Measurements from ENCODE around the gene GPHN. TPM values are rescaled to one million over a fixed set of nuclear protein-coding genes. Genes with fewer than 3 reads are reported as not detected.

Gene GPHN
- total and polyA plus RNA-seq, 2 of the 8 experiments (the other 6 are each of a cell fraction or from before 2014, with no cell fraction given) = 6.0 to 16.0 TPM

GRCh38 chr14:66575014-66575413 lies 67.1 kb downstream of the GPHN start:
- Histone ChIP-seq H4K20me1 (replicated peaks in 1 of 2; ENCODE audit: control insufficient read depth in 1 of 2, insufficient read depth in 2 of 2, low read length in 2 of 2) (no peaks in the 10 kb centered on the region), H2AFZ (ENCODE audit: low read length) (no peak overlapping the region), H3K27ac (ENCODE audit: low read depth, low read length) (no peak overlapping the region), H2AK5ac (ENCODE audit: low read depth, low read length) (no peak overlapping the region), H2BK15ac (ENCODE audit: low read length) (no peak overlapping the region), H3K79me1 (ENCODE audit: low read depth, low read length) (0 out of 2 replicates have a peak, but pooled peaks cover 2% of the 10 kb centered on the region), H3K4ac (replicated peaks; ENCODE audit: insufficient read length, low read depth, low read length) (no peak overlapping the region), H2BK20ac (ENCODE audit: low read length) (no peak overlapping the region), H4K5ac (ENCODE audit: insufficient read length, low read depth, low read length) (no peak overlapping the region), H4K8ac (ENCODE audit: extremely low read depth, insufficient read depth, low read length) (no peak overlapping the region), H2BK5ac (ENCODE audit: low read depth, low read length) (no peak overlapping the region), H3K4me1 (replicated peaks in 1 of 4; ENCODE audit: control insufficient read depth in 3 of 4, insufficient read depth in 4 of 4, low read length in 3 of 4) (no peaks in the 10 kb centered on the region), H3K23me2 (ENCODE audit: low read depth, low read length) (no peaks in the 10 kb centered on the region), H3K23ac (ENCODE audit: insufficient read length) (no peak overlapping the region), H3K14ac (ENCODE audit: insufficient read length) (no peak overlapping the region), H3K9ac (replicated peaks in 1 of 4; ENCODE audit: extremely low read depth in 1 of 4, low read depth in 3 of 4, low read length in 3 of 4) (no peak overlapping the region), H3K56ac (replicated peaks; ENCODE audit: insufficient read length, low read depth, low read length) (no peak overlapping the region), H3K9me3 (ENCODE audit: insufficient read depth in 2 of 2, low read depth in 1 of 2, low read length in 1 of 2) (peaks cover 11 to 17% of the 10 kb centered on the region in 2 experiments), H3K79me2 (ENCODE audit: control insufficient read depth in 1 of 2, insufficient read depth in 2 of 2, low read length in 2 of 2) (peaks cover 0 to 43% of the 10 kb centered on the region in 2 experiments; a peak in 3 of 4 replicates), H3K27me3 (replicated peaks in 1 of 4; ENCODE audit: control insufficient read depth in 3 of 4, extremely low read depth in 1 of 4, insufficient read depth in 3 of 4, low read length in 3 of 4) (no peaks in the 10 kb centered on the region), H3K36me3 (ENCODE audit: control insufficient read depth in 2 of 4, insufficient read depth in 4 of 4, low read length in 3 of 4) (peaks cover 0 to 2% (median 0%) of the 10 kb centered on the region in 4 experiments; a peak in 3 of 8 replicates), H3K4me2 (ENCODE audit: insufficient read depth in 1 of 2, low read depth in 2 of 2, low read length in 2 of 2) (no peak overlapping the region), H2BK120ac (replicated peaks; ENCODE audit: low read depth, low read length) (no peak overlapping the region), H3K18ac (ENCODE audit: extremely low read depth, low read length) (no peak overlapping the region), H2BK12ac (ENCODE audit: low read depth, low read length) (no peak overlapping the region), H3K4me3 (ENCODE audit: extremely low read depth in 1 of 4, insufficient read depth in 2 of 4, low read depth in 3 of 4, low read length in 4 of 4) (no peak overlapping the region), H4K91ac (replicated peaks; ENCODE audit: insufficient read length, low read length) (no peak overlapping the region)
- ChIA-PET CTCF (ENCODE audit: partially characterized antibody) (interaction anchor here (1.0 kb wide), 1 partner anchor 172 kb away, joined by 3 read pairs; no protein-coding TSS in a partner anchor), POLR2A (ENCODE audit: partially characterized antibody) (no interaction called here)
- FAIRE-seq (no peak), DNase-seq (ENCODE audit: low read depth in 1 of 2, low spot score in 2 of 2) (no peak)
- WGBS, 2 experiments (ENCODE audit: extremely low coverage in 1 of 2, insufficient coverage in 1 of 2, insufficient read length in 1 of 2, insufficient replicate concordance in 2 of 2, low coverage in 1 of 2, low lambda C conversion rate in 2 of 2, missing lambda C conversion rate in 1 of 2) = 93% methylated on average over 2 of the region's 2 CpGs; no CpG with 5 or more reads in 1 of the 2 experiments
- TF ChIP-seq POLR2AphosphoS5 (IDR thresholded peaks at IDR 0.05; ENCODE audit: low read depth, low read length) (no peak), POLR2A (IDR thresholded peaks at IDR 0.05; ENCODE audit: control extremely low read depth in 1 of 2, low read depth in 2 of 2, low read length in 2 of 2) (no peak), KDM4A (IDR thresholded peaks at IDR 0.05; ENCODE audit: low read depth, low read length, severe bottlenecking) (no peak), CEBPB (IDR thresholded peaks at IDR 0.05; ENCODE audit: low read depth, low read length) (no peak), EZH2 (IDR thresholded peaks at IDR 0.05; ENCODE audit: low read depth, low read length, severe bottlenecking) (no peak)
- TF ChIP-seq, protein P1, sequence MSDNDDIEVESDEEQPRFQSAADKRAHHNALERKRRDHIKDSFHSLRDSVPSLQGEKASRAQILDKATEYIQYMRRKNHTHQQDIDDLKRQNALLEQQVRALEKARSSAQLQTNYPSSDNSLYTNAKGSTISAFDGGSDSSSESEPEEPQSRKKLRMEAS (IDR thresholded peaks at IDR 0.05) = no peak

Data from H1 (cell line).